Measurements from ENCODE around the gene SERPINF2.
"Not testable (repeated sequence)": the region's sequence is repeated elsewhere in the genome, so short reads cannot be mapped to it uniquely, and the experiment has no call there.

Gene SERPINF2

GRCh38 chr17:1735418-1735817 is 7.3 kb upstream of the SERPINF2 start:
- DNase-seq (ENCODE audit: low read depth in 1 of 2, low spot score in 1 of 2), result no peak

GRCh38 chr17:1735834-1736347 is 6.8 kb upstream of the SERPINF2 start:
- DNase-seq (ENCODE audit: low read depth in 1 of 2, low spot score in 1 of 2), result no peak

GRCh38 chr17:1736348-1737281 is 6.1 kb upstream of the SERPINF2 start:
- DNase-seq (ENCODE audit: low read depth in 1 of 2, low spot score in 1 of 2), result peak in 1 of 2 donors; percentile 39

- no peak for DNase-seq (ENCODE audit: low read depth in 1 of 2, low spot score in 1 of 2)
Observed at GRCh38 chr17:1737531-1738291, 5.0 kb upstream of the SERPINF2 start.

GRCh38 chr17:1741899-1742298 is 772 bp upstream of the SERPINF2 start:
- not testable (repeated sequence) for DNase-seq (ENCODE audit: low read depth in 1 of 2, low spot score in 1 of 2)

GRCh38 chr17:1743088-1743439 is 393 bp downstream of the SERPINF2 start:
- DNase-seq (ENCODE audit: low read depth in 1 of 2, low spot score in 1 of 2), result no peak

- DNase-seq (ENCODE audit: low read depth in 1 of 2, low spot score in 1 of 2), result no peak
Observed at GRCh38 chr17:1744551-1745512, 2.2 kb downstream of the SERPINF2 start.

- no peak for DNase-seq (ENCODE audit: low read depth in 1 of 2, low spot score in 1 of 2)
Observed at GRCh38 chr17:1745513-1746020, 2.9 kb downstream of the SERPINF2 start.

- DNase-seq (ENCODE audit: low read depth in 1 of 2, low spot score in 1 of 2), result no peak
Observed at GRCh38 chr17:1746975-1747543, 4.4 kb downstream of the SERPINF2 start.

GRCh38 chr17:1750628-1751027 is 8.0 kb downstream of the SERPINF2 start:
- DNase-seq (ENCODE audit: low read depth in 1 of 2, low spot score in 1 of 2), result no peak

- no peak for DNase-seq (ENCODE audit: low read depth in 1 of 2, low spot score in 1 of 2)
Observed at GRCh38 chr17:1752425-1753262, 10.0 kb downstream of the SERPINF2 start.

GRCh38 chr17:1753767-1754429 is 11.2 kb downstream of the SERPINF2 start:
- DNase-seq (ENCODE audit: low read depth in 1 of 2, low spot score in 1 of 2), result no peak

GRCh38 chr17:1754430-1755112 is 11.9 kb downstream of the SERPINF2 start:
- DNase-seq (ENCODE audit: low read depth in 1 of 2, low spot score in 1 of 2), result no peak

GRCh38 chr17:1755252-1755826 is 12.7 kb downstream of the SERPINF2 start:
- DNase-seq (ENCODE audit: low read depth in 1 of 2, low spot score in 1 of 2), result no peak

- no peak for DNase-seq (ENCODE audit: low read depth in 1 of 2, low spot score in 1 of 2)
Observed at GRCh38 chr17:1755827-1756262, 13.2 kb downstream of the SERPINF2 start.

- no peak for DNase-seq (ENCODE audit: low read depth in 1 of 2, low spot score in 1 of 2)
Observed at GRCh38 chr17:1758807-1759206, 16.1 kb downstream of the SERPINF2 start.

GRCh38 chr17:1759529-1759928 is 16.9 kb downstream of the SERPINF2 start:
- no peak for DNase-seq (ENCODE audit: low read depth in 1 of 2, low spot score in 1 of 2)
